Activated naive CD8-positive, alpha-beta T cell (primary cell): ENCODE data around the gene MAML3.

Source experiments
- H3K27ac Mint-ChIP-seq: one replicate; pipeline ENCODE4 v1.8.0; 2021; ENCODE audit warnings: mixed read lengths
- H3K27me3 Mint-ChIP-seq: one replicate; pipeline ENCODE4 v1.8.0; 2021; ENCODE audit warnings: mixed read lengths
- H3K36me3 Mint-ChIP-seq: one replicate; pipeline ENCODE4 v1.8.0; 2021; ENCODE audit warnings: mixed read lengths
- H3K4me1 Mint-ChIP-seq: one replicate; pipeline ENCODE4 v1.8.0; 2021; ENCODE audit warnings: low read depth, mixed read lengths
- H3K4me3 Mint-ChIP-seq: one replicate; pipeline ENCODE4 v1.8.0; 2021; ENCODE audit warnings: mild to moderate bottlenecking, mixed read lengths
- H3K9me3 Mint-ChIP-seq: one replicate; pipeline ENCODE4 v1.8.0; 2021; ENCODE audit warnings: low read depth, mixed read lengths

MAML3 gene

DNA sequence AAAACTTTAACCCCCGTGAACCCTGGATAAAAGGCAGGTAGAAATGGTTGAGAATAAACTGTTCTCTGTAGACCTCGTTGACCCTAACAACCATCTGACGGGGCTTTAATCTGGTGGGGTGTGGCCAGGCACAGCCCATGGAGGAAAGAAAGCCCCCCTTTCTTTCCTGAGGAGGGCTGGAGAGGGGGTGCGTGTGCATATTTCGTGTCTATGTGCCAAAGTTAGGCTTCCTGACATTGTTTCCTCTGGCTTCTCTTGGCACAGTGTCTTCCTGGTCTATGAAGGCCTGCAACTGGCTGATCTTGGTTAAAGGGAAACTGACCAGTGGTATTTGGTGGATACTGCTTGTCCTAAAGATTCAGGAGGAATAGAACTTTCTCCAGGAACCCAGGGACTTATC lies 391.3 kb downstream of the MAML3 start:
- H3K4me3 Mint-ChIP-seq = no peak overlapping the region
- H3K4me1 Mint-ChIP-seq = peaks cover 6% of the 10 kb centered on the region
- H3K9me3 Mint-ChIP-seq = no peaks in the 10 kb centered on the region
- no peaks in the 10 kb centered on the region for H3K27me3 Mint-ChIP-seq
- peaks cover 2% of the 10 kb centered on the region for H3K36me3 Mint-ChIP-seq
- H3K27ac Mint-ChIP-seq = no peak overlapping the region

GRCh38 chr4:139761461-139761860 lies 392.5 kb downstream of the MAML3 start:
- H3K27ac Mint-ChIP-seq = no peak overlapping the region
- peaks cover 3% of the 10 kb centered on the region for H3K36me3 Mint-ChIP-seq
- H3K4me1 Mint-ChIP-seq = peaks cover 8% of the 10 kb centered on the region
- no peak overlapping the region for H3K4me3 Mint-ChIP-seq
- no peaks in the 10 kb centered on the region for H3K27me3 Mint-ChIP-seq
- no peaks in the 10 kb centered on the region for H3K9me3 Mint-ChIP-seq

DNA sequence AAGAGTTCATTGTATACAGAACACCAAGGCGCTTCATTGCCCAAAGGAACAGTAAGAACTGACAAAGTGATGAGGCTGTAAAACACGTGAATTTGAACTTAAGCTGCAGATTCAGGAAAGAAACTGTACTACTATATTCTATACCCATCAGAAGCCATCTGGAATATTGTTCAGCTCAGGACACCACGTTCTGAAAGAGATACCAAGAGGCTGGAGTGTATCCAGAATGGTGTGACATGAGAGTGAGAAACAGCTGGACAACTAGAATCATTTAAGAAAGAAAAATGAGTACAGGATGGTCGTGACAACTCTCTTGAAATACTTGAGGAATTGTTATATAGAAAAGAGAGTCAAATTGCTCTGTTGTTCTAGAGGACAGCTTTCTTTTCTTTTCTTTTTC lies 393.4 kb downstream of the MAML3 start:
- H3K36me3 Mint-ChIP-seq = peaks cover 3% of the 10 kb centered on the region
- H3K27ac Mint-ChIP-seq = no peak overlapping the region

GRCh38 chr4:139759097-139759496 lies 394.9 kb downstream of the MAML3 start:
- Mint-ChIP-seq H3K9me3 (no peaks in the 10 kb centered on the region), H3K36me3 (peaks cover 3% of the 10 kb centered on the region), H3K4me3 (no peak overlapping the region), H3K27me3 (no peaks in the 10 kb centered on the region), H3K4me1 (peaks cover 8% of the 10 kb centered on the region), H3K27ac (no peak overlapping the region)

More for the DNA sequence above, 393.4 kb downstream of the MAML3 start:
- no peak overlapping the region for H3K4me3 Mint-ChIP-seq
- H3K9me3 Mint-ChIP-seq = no peaks in the 10 kb centered on the region
- H3K27me3 Mint-ChIP-seq = no peaks in the 10 kb centered on the region
- H3K4me1 Mint-ChIP-seq = peaks cover 8% of the 10 kb centered on the region

- Mint-ChIP-seq H3K4me1 (peaks cover 8% of the 10 kb centered on the region), H3K9me3 (no peaks in the 10 kb centered on the region), H3K4me3 (no peak overlapping the region), H3K27ac (no peak overlapping the region), H3K27me3 (no peaks in the 10 kb centered on the region), H3K36me3 (peaks cover 3% of the 10 kb centered on the region)
Observed at GRCh38 chr4:139756391-139757180, 397.4 kb downstream of the MAML3 start.

DNA sequence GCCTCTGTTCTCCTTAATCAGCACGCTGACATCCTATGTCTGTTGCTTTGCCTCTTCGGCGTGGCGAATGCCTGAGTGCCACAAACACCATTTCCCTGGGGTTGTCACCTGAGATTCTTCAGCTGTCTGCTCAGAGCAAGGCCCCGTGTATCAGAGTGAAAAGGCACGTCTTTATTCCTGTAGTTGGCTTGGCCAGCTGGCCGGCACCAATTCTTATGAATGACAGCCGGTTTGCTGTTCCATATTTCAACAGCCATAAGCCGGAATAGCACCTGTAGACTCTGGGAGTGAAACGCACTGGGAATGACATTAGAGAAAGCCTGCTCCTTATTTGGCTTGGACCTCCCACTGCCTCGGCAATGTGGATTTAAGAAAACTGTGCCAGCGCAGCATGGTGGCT lies 399.0 kb downstream of the MAML3 start:
- Mint-ChIP-seq H3K4me1 (peaks cover 8% of the 10 kb centered on the region), H3K4me3 (no peak overlapping the region), H3K27ac (no peak overlapping the region), H3K36me3 (peaks cover 3% of the 10 kb centered on the region), H3K27me3 (no peaks in the 10 kb centered on the region), H3K9me3 (no peaks in the 10 kb centered on the region)

DNA sequence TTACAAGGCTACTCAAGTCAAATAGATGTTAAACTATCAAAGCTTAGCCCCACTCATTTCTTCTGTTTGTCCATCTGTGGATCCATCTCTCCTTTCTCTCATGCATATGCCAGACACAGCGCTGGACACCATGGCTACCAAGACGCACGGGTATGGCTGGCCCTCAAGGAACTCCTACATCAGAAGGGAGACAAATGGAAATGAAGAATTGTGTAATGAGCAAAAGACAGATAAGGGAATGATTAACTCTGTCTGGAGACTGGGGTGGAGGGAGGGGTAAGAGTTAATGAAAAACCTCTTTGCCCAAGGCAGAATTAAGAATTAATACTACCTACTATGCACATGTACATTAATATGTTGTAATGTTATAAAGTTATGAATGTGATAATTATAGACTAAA lies 400.3 kb downstream of the MAML3 start:
- H3K4me3 Mint-ChIP-seq = no peak overlapping the region
- peaks cover 3% of the 10 kb centered on the region for H3K36me3 Mint-ChIP-seq
- H3K27me3 Mint-ChIP-seq = no peaks in the 10 kb centered on the region
- H3K4me1 Mint-ChIP-seq = peaks cover 7% of the 10 kb centered on the region
- no peak overlapping the region for H3K27ac Mint-ChIP-seq
- no peaks in the 10 kb centered on the region for H3K9me3 Mint-ChIP-seq

- Mint-ChIP-seq H3K27ac (no peak overlapping the region), H3K4me3 (no peak overlapping the region), H3K27me3 (no peaks in the 10 kb centered on the region), H3K4me1 (no peaks in the 10 kb centered on the region), H3K9me3 (no peaks in the 10 kb centered on the region), H3K36me3 (peaks cover 3% of the 10 kb centered on the region)
Observed at GRCh38 chr4:139749835-139750498, 404.0 kb downstream of the MAML3 start.

GRCh38 chr4:139749338-139749737 lies 404.6 kb downstream of the MAML3 start:
- Mint-ChIP-seq H3K36me3 (peaks cover 4% of the 10 kb centered on the region), H3K4me3 (no peak overlapping the region), H3K9me3 (no peaks in the 10 kb centered on the region), H3K27me3 (no peaks in the 10 kb centered on the region), H3K4me1 (no peaks in the 10 kb centered on the region), H3K27ac (no peak overlapping the region)

GRCh38 chr4:139746431-139747171 lies 407.4 kb downstream of the MAML3 start:
- Mint-ChIP-seq H3K4me1 (no peaks in the 10 kb centered on the region), H3K9me3 (no peaks in the 10 kb centered on the region)

DNA sequence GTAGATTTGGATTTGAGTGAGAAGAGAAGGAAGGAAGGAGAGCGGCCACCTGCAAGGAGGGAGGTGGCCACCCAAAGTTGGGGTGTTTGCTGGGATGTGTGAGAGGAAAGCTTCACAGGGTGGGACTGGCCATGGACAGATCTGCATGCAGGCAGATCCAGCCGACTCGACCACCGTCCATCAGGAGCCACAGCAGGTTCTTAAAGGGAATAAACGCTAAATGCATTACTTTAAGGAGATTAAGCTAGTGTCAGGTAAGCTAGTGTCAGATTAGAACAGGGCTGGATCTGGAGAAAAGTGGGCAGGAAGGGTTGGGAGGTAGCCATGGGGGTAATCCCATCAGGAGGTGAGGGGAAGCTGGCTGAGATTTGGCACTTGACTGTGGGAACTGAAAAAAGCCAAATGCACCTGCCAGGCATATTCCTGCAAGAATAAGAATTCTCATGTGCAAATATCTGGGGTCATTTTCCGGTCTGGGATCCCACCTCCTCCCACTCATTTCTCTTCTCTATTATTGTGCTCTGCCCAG lies 408.8 kb downstream of the MAML3 start:
- no peak overlapping the region for H3K4me3 Mint-ChIP-seq
- H3K9me3 Mint-ChIP-seq = no peaks in the 10 kb centered on the region
- H3K4me1 Mint-ChIP-seq = no peaks in the 10 kb centered on the region
- H3K36me3 Mint-ChIP-seq = peaks cover 4% of the 10 kb centered on the region
- H3K27ac Mint-ChIP-seq = no peak overlapping the region
- H3K27me3 Mint-ChIP-seq = no peaks in the 10 kb centered on the region

More at GRCh38 chr4:139746431-139747171, 407.4 kb downstream of the MAML3 start:
- Mint-ChIP-seq H3K4me3 (no peak overlapping the region), H3K36me3 (peaks cover 4% of the 10 kb centered on the region), H3K27ac (no peak overlapping the region), H3K27me3 (no peaks in the 10 kb centered on the region)

- Mint-ChIP-seq H3K9me3 (no peaks in the 10 kb centered on the region), H3K4me1 (no peaks in the 10 kb centered on the region), H3K36me3 (peaks cover 4% of the 10 kb centered on the region), H3K27me3 (peaks cover 1% of the 10 kb centered on the region), H3K4me3 (no peak overlapping the region), H3K27ac (no peak overlapping the region)
Observed at GRCh38 chr4:139744232-139744631, 409.8 kb downstream of the MAML3 start.

DNA sequence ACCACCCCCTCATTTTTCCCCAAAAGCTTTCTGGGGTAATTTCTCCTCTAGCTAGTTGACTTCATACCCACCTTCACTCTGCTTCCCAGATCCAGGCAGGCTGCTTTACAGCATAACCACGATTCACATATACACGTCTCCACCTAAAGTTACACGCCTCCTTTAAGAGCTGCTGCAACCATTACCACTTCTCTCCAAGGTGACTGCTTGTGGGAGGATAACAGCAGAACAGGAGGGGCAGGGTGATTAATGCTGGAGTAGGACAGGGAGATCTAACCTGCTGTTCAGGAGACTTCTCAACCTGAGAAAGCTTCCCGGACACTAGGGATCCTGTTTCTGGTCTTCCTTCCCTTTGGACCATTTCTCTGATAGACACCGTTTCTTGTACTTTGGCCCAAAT lies 411.0 kb downstream of the MAML3 start:
- Mint-ChIP-seq H3K27me3 (peaks cover 1% of the 10 kb centered on the region), H3K36me3 (peaks cover 4% of the 10 kb centered on the region), H3K27ac (no peak overlapping the region), H3K4me1 (no peaks in the 10 kb centered on the region), H3K4me3 (no peak overlapping the region), H3K9me3 (no peaks in the 10 kb centered on the region)

DNA sequence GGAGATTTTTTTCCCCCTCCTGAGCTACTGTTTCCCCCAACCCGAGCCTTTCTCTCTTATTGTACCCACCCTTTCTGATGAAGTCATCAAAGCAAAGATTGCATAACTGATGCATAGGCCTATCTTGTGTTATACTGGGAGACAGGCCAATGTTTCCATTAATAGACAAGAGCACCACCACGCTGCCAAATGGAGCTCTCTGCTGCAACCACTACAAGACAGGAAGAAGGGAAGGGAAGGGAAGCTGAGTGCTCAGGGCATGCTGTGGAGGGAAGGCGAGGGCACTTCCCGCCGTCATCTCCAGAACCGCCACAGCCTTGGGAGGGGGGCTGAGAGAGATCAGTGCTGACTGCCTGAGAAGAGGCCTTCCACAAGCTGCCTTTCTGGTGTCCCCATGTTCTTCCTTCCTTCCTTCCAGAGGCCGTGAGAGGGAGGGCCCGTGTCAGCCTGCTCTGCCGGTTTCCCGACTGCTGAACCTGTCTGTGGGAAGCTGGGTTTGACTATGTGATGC lies 413.4 kb downstream of the MAML3 start:
- Mint-ChIP-seq H3K27me3 (peaks cover 14% of the 10 kb centered on the region), H3K4me1 (peaks cover 7% of the 10 kb centered on the region), H3K27ac (no peak overlapping the region), H3K9me3 (no peaks in the 10 kb centered on the region), H3K36me3 (peaks cover 4% of the 10 kb centered on the region), H3K4me3 (no peak overlapping the region)

GRCh38 chr4:139740121-139740520 lies 413.9 kb downstream of the MAML3 start:
- Mint-ChIP-seq H3K36me3 (peaks cover 3% of the 10 kb centered on the region), H3K27me3 (peaks cover 14% of the 10 kb centered on the region), H3K4me3 (no peak overlapping the region), H3K27ac (no peak overlapping the region), H3K4me1 (peaks cover 8% of the 10 kb centered on the region), H3K9me3 (no peaks in the 10 kb centered on the region)
